ENCODE data around the gene PDCD6IP. TPM values are rescaled to one million over a fixed set of nuclear protein-coding genes. Genes with fewer than 3 reads are reported as not detected.

PDCD6IP gene
- total RNA-seq, 1 donor from 2014 or later = 135 TPM

GRCh38 chr3:33789183-33789954 is 9.1 kb upstream of the PDCD6IP start:
- Mint-ChIP-seq H3K4me3 (no peak overlapping the region), H3K27ac (no peak overlapping the region), H3K36me3 (no peaks in the 10 kb centered on the region), H3K4me1 (peaks cover 9% of the 10 kb centered on the region), H3K9me3 (no peaks in the 10 kb centered on the region), H3K27me3 (ENCODE audit: low read depth) (peaks cover 16% of the 10 kb centered on the region)
- no peak for TF ChIP-seq CTCF (IDR thresholded peaks at IDR 0.05; ENCODE audit: unreplicated experiment)
- no peak for DNase-seq (ENCODE audit: low spot score in 2 of 2, unreplicated experiment in 2 of 2)

DNA sequence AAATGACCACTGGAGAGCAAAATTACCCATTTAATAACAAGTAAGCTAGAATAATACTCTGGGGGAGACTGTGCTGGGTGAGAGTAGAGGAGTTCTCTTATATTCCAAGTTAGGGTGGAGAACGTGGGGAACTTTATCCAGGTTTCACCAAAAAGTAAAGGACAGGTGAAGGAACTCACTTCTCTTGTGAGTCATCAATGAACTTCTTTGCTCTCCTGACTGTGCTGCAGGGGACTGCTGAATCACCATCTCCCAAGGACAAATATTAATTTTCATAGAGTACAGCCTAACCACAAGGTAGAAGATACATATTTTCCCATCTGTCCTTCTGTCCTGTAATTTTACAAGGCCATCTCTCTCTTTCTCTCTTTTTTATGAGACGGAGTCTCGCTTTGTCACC is 8.3 kb upstream of the PDCD6IP start:
- DNase-seq (ENCODE audit: low spot score in 2 of 2, unreplicated experiment in 2 of 2) = no peak
- Mint-ChIP-seq H3K4me3 (no peak overlapping the region), H3K9me3 (no peaks in the 10 kb centered on the region), H3K27ac (no peak overlapping the region), H3K36me3 (no peaks in the 10 kb centered on the region), H3K4me1 (peaks cover 9% of the 10 kb centered on the region), H3K27me3 (ENCODE audit: low read depth) (peaks cover 16% of the 10 kb centered on the region)
- no peak for TF ChIP-seq CTCF (IDR thresholded peaks at IDR 0.05; ENCODE audit: unreplicated experiment)

DNA sequence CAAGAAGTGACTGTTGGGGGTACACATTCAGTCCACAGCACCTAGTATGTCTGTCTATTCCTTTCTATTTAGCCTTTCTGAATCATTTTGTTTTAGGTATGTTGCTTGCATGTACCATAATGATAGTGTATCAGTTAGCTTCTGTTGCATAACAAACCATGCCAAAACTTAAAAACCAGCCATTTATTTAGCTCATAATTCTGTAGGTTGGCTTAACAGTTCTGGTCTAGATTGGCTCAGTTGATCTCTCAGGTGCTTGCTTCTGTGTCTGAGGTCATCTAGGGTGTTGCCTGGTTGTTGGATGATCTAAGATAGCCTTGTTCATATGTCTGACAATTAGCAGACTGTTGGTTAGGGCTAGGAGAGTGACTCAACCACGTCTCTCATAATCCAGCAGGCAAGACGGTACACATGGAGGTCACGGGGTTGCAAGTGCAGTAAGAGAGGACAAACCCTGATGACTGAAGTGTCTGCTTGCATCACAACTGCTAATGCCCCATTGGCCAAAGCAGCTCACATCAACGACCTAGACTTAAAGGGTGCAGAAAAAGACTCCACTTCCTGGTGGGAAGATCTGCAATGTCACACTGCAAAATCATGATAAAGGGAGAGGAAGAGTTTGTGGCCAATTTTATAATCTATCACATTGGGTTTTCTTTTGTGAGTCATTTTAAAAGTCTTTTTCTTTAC is 6.8 kb upstream of the PDCD6IP start:
- no peak for TF ChIP-seq CTCF (IDR thresholded peaks at IDR 0.05; ENCODE audit: unreplicated experiment)
- H3K4me1 Mint-ChIP-seq = peaks cover 7% of the 10 kb centered on the region
- no peaks in the 10 kb centered on the region for H3K9me3 Mint-ChIP-seq
- H3K27me3 Mint-ChIP-seq (ENCODE audit: low read depth) = peaks cover 16% of the 10 kb centered on the region
- H3K4me3 Mint-ChIP-seq = no peak overlapping the region
- no peak for DNase-seq (ENCODE audit: low spot score in 2 of 2, unreplicated experiment in 2 of 2)
- no peaks in the 10 kb centered on the region for H3K36me3 Mint-ChIP-seq
- no peak overlapping the region for H3K27ac Mint-ChIP-seq

DNA sequence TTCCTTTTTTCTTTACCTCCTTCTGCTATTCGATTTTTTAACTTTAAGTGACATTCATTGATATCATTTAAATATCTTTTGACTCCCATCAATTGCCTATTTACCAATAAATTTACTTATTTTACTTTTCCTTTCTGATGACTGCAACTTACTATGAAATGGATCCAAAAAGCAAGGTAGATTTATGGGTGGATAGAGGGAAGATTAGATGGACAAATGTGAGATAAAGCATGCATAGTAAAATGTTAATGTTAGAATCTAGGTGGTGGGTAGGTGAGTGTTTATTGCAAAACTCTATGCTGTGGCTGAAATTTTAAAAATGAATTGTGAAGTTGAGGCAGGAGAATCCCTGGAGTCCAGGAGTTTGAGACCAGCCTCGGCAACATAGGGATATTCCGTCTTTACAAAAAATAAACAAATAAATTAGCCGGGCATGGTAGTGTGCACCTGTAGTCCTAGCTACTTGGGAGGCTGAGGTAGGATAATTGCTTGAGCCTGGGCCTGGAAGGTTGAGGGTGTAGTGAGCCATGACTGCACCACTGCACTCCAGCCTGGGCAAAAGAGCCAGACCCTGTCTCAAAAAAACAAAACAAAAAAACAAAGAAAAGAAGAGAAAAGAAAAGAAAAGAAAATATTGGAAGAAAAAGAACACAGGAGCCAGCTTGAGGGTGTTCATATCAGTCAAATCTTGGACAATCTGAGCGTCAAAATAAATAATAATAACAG is 6.1 kb upstream of the PDCD6IP start:
- H3K27me3 Mint-ChIP-seq (ENCODE audit: low read depth) = peaks cover 15% of the 10 kb centered on the region
- no peak for TF ChIP-seq CTCF (IDR thresholded peaks at IDR 0.05; ENCODE audit: unreplicated experiment)
- H3K36me3 Mint-ChIP-seq = no peaks in the 10 kb centered on the region
- H3K4me3 Mint-ChIP-seq = no peak overlapping the region
- H3K9me3 Mint-ChIP-seq = no peaks in the 10 kb centered on the region
- H3K4me1 Mint-ChIP-seq = no peaks in the 10 kb centered on the region
- DNase-seq (ENCODE audit: low spot score in 2 of 2, unreplicated experiment in 2 of 2) = no peak
- H3K27ac Mint-ChIP-seq = no peak overlapping the region

DNA sequence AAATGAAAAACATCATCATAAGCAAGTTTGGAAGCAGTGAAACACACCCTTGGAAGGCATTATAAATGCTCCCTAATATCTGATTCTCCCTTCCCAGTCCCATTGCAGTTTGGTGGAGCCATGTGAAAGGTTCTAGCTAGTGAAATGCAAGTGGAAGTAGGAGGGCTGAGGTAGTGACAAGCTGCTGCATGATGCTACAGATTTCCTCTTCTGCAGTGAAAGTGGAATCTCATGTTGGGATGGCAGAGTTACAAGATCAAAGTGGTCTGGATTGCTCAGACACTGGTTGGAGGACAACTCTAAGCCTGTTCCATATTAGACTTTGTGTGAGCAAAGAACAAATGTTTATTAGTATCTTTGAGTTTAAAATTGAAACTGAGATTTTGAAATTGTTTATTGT is 3.3 kb upstream of the PDCD6IP start:
- Mint-ChIP-seq H3K4me3 (no peak overlapping the region), H3K9me3 (no peaks in the 10 kb centered on the region), H3K27me3 (ENCODE audit: low read depth) (peaks cover 2% of the 10 kb centered on the region), H3K36me3 (no peaks in the 10 kb centered on the region), H3K27ac (no peak overlapping the region), H3K4me1 (peaks cover 19% of the 10 kb centered on the region)
- no peak for TF ChIP-seq CTCF (IDR thresholded peaks at IDR 0.05; ENCODE audit: unreplicated experiment)
- no peak for DNase-seq (ENCODE audit: low spot score in 2 of 2, unreplicated experiment in 2 of 2)
